DOHH2 (cell line): Measurements from ENCODE around the gene EPC1.
"Not testable (repeated sequence)": the region's sequence is repeated elsewhere in the genome, so short reads cannot be mapped to it uniquely, and the experiment has no call there.

ENCODE experiments used
- H3F3A ChIP-seq: fragments of 200-600 bp; sonication (generic), shearing (Covaris generic); 2 replicates; pipeline ENCODE4 v1.6.0; 2016; ENCODE audit warnings: antibody characterized with exemption, mild to moderate bottlenecking; ENCODE audit not compliant: control insufficient read depth, insufficient read depth
- H3K27ac ChIP-seq: fragments of 200-600 bp; sonication (generic); 2 replicates; pipeline ENCODE4 v1.5.1; 2014; ENCODE audit warnings: low read depth, mild to moderate bottlenecking, low read length, moderate library complexity
- H3K27me3 ChIP-seq: fragments of 200-600 bp; sonication (generic); 2 replicates; pipeline ENCODE4 v1.6.1; 2014; ENCODE audit warnings: mild to moderate bottlenecking, low read length, mixed read lengths; ENCODE audit not compliant: control insufficient read depth
- H3K36me3 ChIP-seq: fragments of 200-600 bp; sonication (generic); 2 replicates; pipeline ENCODE4 v1.6.1; 2014; ENCODE audit warnings: mild to moderate bottlenecking, low read length, moderate library complexity, mixed read lengths; ENCODE audit not compliant: control insufficient read depth
- H3K4me1 ChIP-seq: fragments of 200-600 bp; sonication (generic); 2 replicates; pipeline ENCODE4 v1.6.1; 2014; ENCODE audit warnings: mild to moderate bottlenecking, low read length, mixed read lengths; ENCODE audit not compliant: control insufficient read depth
- H3K4me2 ChIP-seq: fragments of 200-600 bp; sonication (generic); 2 replicates; pipeline ENCODE4 v1.6.0; 2014; ENCODE audit warnings: mild to moderate bottlenecking, low read length, moderate library complexity
- H3K4me3 ChIP-seq: fragments of 200-600 bp; sonication (generic); 2 replicates; pipeline ENCODE4 v1.5.1; 2014; ENCODE audit warnings: mild to moderate bottlenecking, low read length, mixed read lengths
- H3K79me2 ChIP-seq: fragments of 200-600 bp; sonication (generic); 2 replicates; pipeline ENCODE4 v1.6.1; 2014; ENCODE audit warnings: mild to moderate bottlenecking, low read length, mixed read lengths; ENCODE audit not compliant: control insufficient read depth
- H3K9me2 ChIP-seq: fragments of 200-600 bp; sonication (generic); replicated peaks from 2 replicates; pipeline ENCODE4 v1.6.1; 2014; ENCODE audit warnings: mild to moderate bottlenecking, low read length, mixed read lengths; ENCODE audit not compliant: control insufficient read depth
- H3K9me3 ChIP-seq: fragments of 200-600 bp; sonication (generic); 2 replicates; pipeline ENCODE4 v1.6.1; 2014; ENCODE audit warnings: antibody characterized with exemption, low read length, mixed read lengths; ENCODE audit not compliant: control insufficient read depth, insufficient read depth
- H4K20me1 ChIP-seq: fragments of 200-600 bp; sonication (generic); 2 replicates; pipeline ENCODE4 v1.6.0; 2014; ENCODE audit warnings: low read depth, mild to moderate bottlenecking, antibody characterized with exemption, low read length, moderate library complexity; ENCODE audit not compliant: control insufficient read depth, insufficient read depth
- EZH2phosphoT487 ChIP-seq: fragments of 200-600 bp; sonication (generic); IDR thresholded peaks from 2 replicates; pipeline ENCODE4 v1.6.1; 2017; ENCODE audit warnings: borderline replicate concordance, mild to moderate bottlenecking, antibody characterized with exemption, low read length, moderate library complexity, mixed read lengths
- TF ChIP-seq, protein P1 (sequence below): fragments of 200-600 bp; sonication (generic); IDR thresholded peaks from one replicate; pipeline ENCODE4 v1.5.1; 2014; ENCODE audit warnings: antibody characterized with exemption, mild to moderate bottlenecking, low read depth, low read length; ENCODE audit not compliant: poor library complexity, severe bottlenecking

The EPC1 gene

DNA sequence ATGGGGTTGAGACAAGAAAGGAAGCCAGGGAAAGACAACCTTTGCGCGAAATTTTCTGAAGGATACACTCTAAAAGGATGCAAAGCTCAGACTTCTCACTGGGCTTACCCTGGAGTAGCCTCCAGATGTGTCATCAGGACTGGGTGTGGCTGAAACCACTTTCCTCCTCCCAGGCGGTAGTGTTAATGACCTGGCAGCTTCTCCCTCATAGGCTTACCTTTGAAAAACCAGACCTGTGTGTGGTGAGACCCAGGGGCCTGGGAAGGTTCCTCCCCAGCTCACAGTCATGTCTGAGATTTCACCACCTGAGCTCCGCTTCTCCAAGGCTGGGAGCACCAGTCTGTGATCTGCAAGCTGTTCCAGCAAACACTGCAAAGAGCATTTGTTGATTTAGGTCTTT lies 93.7 kb downstream of the EPC1 start:
- H4K20me1 ChIP-seq: no peaks in the 10 kb centered on the region
- H3K4me2 ChIP-seq: no peak overlapping the region
- H3K79me2 ChIP-seq: no peaks in the 10 kb centered on the region
- no peaks in the 10 kb centered on the region for H3F3A ChIP-seq
- H3K4me3 ChIP-seq: no peak overlapping the region
- no peaks in the 10 kb centered on the region for H3K9me3 ChIP-seq
- peaks cover 17% of the 10 kb centered on the region for H3K4me1 ChIP-seq
- no peak overlapping the region for H3K27ac ChIP-seq
- H3K9me2 ChIP-seq: no peaks in the 10 kb centered on the region
- no peaks in the 10 kb centered on the region for H3K27me3 ChIP-seq
- no peak for TF ChIP-seq EZH2phosphoT487
- TF ChIP-seq, protein P1, sequence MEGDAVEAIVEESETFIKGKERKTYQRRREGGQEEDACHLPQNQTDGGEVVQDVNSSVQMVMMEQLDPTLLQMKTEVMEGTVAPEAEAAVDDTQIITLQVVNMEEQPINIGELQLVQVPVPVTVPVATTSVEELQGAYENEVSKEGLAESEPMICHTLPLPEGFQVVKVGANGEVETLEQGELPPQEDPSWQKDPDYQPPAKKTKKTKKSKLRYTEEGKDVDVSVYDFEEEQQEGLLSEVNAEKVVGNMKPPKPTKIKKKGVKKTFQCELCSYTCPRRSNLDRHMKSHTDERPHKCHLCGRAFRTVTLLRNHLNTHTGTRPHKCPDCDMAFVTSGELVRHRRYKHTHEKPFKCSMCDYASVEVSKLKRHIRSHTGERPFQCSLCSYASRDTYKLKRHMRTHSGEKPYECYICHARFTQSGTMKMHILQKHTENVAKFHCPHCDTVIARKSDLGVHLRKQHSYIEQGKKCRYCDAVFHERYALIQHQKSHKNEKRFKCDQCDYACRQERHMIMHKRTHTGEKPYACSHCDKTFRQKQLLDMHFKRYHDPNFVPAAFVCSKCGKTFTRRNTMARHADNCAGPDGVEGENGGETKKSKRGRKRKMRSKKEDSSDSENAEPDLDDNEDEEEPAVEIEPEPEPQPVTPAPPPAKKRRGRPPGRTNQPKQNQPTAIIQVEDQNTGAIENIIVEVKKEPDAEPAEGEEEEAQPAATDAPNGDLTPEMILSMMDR: no peak
- H3K36me3 ChIP-seq: no peaks in the 10 kb centered on the region

DNA sequence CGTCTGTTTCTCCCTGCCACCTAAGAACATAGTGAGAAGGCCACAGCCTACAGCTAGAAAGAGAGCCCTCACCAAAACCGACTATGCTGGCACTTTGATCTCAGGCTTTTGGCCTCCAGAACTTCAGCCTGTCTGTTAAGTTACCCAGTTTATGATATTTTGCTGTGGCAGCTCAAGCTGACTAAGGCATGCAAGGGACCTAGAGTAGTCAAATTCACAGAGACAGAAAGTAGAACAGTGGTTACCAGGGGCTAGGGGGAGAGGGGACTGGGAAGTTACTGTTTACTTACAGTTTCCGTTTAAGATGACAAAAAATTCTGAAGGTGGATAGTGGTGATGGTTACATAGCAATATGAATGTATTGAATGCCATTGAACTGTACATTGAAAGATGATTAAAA lies 96.5 kb downstream of the EPC1 start:
- not testable (repeated sequence) for H3K36me3 ChIP-seq, H3K9me3 ChIP-seq, H3K79me2 ChIP-seq, H3K4me1 ChIP-seq, H3K4me2 ChIP-seq, H3K27ac ChIP-seq, H3K4me3 ChIP-seq, H3K9me2 ChIP-seq, H3K27me3 ChIP-seq, H4K20me1 ChIP-seq, H3F3A ChIP-seq

- Histone ChIP-seq H3K4me2 (no peak overlapping the region), H3K9me2 (no peaks in the 10 kb centered on the region), H3K27ac (no peak overlapping the region), H3K9me3 (no peaks in the 10 kb centered on the region), H3K36me3 (no peaks in the 10 kb centered on the region), H3K4me3 (no peak overlapping the region), H3K27me3 (no peaks in the 10 kb centered on the region), H3K79me2 (no peaks in the 10 kb centered on the region), H3K4me1 (peaks cover 7% of the 10 kb centered on the region), H3F3A (no peaks in the 10 kb centered on the region), H4K20me1 (no peaks in the 10 kb centered on the region)
- TF ChIP-seq, protein P1: no peak
- TF ChIP-seq EZH2phosphoT487: no peak
Observed at GRCh38 chr10:32246685-32247084, 100.3 kb downstream of the EPC1 start.

GRCh38 chr10:32245760-32246159 lies 101.2 kb downstream of the EPC1 start:
- no peaks in the 10 kb centered on the region for H3K79me2 ChIP-seq
- H4K20me1 ChIP-seq: no peaks in the 10 kb centered on the region
- H3K4me2 ChIP-seq: no peak overlapping the region
- H3F3A ChIP-seq: no peaks in the 10 kb centered on the region
- no peaks in the 10 kb centered on the region for H3K36me3 ChIP-seq
- no peaks in the 10 kb centered on the region for H3K9me3 ChIP-seq
- no peaks in the 10 kb centered on the region for H3K4me1 ChIP-seq
- no peaks in the 10 kb centered on the region for H3K9me2 ChIP-seq
- no peak overlapping the region for H3K27ac ChIP-seq
- no peaks in the 10 kb centered on the region for H3K27me3 ChIP-seq
- no peak overlapping the region for H3K4me3 ChIP-seq
- TF ChIP-seq, protein P1: no peak
- no peak for TF ChIP-seq EZH2phosphoT487
